NCI-H82 (cell line): ENCODE results near the gene PNMA8C.
"Not testable (repeated sequence)": the region's sequence is repeated elsewhere in the genome, so short reads cannot be mapped to it uniquely, and the experiment has no call there.

Experiments used
- DNase-seq: peaks from one replicate; lab custom pipeline; 2025; lab: John Stamatoyannopoulos, UW

Gene PNMA8C

DNA sequence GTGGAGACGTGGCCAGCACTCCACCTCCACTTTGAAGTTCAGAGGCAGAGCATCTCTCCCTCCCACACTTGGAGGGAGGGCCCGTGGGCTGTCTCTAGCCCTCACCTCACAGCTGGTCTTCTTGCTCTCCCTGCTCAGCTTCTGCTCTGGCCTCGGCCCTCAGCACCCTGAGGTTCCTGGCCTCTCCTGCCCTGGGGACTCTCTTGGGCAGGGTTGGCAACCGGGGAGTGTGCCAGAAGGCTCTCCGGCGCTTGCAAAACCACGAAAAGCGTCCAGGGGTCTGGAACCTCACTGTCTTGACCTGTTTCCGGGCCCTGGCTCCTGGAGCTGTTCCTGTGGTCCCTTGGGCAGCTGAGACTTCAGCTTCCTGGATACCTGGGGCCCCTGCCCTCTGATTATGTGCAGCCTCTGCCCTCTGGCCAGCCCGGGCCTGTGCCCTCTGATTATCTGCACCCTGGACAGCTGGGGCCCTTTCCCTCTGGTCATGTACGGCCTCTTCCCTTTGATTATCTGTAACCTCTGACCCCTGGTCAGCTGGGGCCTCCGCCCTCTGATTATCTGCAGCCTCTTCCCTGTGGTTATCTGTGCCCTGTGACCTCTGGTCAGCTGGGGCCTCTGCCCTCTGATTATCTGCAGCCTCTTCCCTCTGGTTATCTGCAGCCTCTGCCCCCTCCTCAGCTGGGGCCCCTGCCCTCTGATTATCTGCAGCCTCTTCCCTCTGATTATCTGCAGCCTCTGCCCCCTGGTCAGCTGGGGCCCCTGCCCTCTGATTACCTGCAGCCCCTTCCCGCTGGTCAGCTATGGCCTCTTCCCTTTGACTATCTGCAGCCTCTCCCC is 17.4 kb downstream of the PNMA8C start:
- no peak for DNase-seq

- no peak for DNase-seq
Measured at GRCh38 chr19:46410205-46411087, 18.3 kb downstream of the PNMA8C start.

DNA sequence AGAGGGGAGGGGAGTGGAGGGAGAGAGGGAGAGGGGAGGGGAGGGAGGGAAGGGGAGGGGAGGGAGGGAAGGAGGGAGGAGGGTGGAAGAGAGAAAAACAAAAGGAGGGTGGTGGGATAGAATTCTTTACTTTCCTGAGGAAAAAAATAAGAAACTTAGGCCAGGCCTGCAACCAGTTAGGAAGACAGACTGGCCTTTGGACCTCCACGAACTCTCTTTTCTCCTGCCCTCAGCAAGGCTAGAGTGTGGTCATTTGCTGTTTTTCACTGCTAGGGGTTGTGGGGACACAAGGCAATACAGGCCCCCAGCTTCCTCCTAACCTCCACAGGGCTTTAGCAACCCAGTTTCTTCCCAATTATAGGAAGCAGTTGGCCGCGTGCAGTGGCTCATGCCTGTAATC is 19.5 kb downstream of the PNMA8C start:
- DNase-seq, result no peak

- peak; percentile 40 for DNase-seq
Measured at GRCh38 chr19:46408664-46409039, 20.1 kb downstream of the PNMA8C start.

DNA sequence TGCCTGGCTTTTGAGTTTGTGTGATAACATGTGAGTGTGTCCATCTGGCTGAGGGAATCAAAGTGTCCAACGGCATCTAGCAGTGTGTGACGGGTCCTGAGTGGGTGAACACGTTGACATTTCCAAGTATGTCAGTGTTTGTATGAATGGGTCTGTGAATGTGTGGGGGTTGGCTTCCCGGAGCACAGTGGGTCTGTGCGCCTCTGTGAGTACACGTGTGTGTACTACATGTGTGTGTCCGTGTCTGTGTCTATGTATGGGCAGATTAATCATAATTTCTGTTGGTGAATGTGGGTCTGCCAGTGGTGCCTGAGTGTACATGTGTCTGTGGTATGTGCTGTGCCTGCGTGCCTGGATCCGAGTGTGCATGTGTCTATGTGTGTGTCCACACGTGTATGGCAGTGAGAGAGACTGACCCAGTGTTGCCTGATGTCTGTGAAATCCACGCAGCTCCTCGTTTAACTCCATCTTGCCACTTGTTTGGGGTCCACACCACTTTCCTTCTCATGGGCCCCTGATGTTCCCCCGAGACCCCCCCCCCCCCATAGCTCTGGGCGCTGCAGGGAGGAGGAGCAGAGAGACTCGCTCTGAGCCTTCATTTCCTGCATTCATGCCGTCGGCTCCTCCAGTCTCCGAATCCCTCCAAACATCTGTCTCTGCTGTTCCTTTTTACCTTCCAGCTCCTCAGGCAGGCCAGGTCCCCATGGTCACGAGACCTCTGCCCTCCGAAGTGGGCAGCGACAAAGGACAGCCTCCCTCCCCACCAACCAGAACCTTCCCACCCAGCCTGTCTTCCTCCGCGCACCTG is 20.7 kb downstream of the PNMA8C start:
- DNase-seq, result peak; percentile 25

DNA sequence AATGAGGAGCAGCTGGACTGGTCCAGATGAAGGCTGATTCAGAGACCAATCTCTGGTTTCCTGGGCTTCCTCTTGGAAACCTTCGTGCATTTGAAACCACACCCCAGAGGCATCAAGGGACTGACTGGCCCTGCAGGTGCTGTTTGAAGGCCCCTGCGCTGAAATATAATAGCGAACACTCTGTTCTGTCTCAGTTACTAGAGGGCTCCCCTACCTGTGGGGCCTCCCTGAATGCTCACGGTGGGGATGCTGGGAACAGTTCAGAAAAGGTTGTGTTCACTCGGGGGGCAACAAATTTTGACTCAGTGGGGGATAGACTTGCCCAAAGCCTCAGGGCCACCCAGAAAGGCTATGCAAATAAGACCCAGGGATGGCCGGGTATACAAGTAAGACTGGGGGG is 21.8 kb downstream of the PNMA8C start:
- no peak for DNase-seq

DNA sequence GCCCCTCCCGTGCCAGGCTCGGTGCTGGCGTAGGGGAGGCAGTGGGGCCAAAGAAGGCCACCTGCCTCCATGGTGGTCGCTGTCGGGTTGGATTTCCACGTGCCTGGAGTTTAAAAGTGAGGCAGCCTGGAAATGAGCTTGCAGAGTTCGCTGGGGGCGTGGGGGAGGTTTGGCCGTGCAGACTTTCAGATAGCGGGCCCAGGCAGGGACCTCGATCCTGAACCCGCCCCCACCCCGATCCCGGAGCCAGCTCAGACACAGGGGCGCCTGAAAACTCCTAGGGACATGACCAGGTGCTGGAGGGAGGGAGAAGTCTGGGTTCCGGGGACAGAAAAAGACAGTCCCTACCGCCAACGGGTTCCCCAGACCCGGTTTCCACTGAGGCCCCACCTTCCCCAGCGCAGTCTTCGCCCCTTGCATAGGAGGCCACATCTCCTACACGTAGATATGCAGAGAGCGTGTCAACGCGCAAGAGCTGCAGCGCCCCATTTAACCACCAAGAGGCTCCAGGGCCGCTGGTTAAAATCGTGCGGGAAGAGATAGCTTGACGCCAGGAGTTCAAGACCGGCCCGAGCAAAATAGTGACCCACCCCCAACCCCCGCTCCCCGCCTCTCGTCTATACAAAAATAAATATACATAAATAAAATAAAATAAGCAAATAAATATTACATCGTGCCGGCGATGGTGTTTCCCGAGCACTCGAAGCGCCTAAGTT is 23.8 kb downstream of the PNMA8C start:
- peak; percentile 36 for DNase-seq

DNA sequence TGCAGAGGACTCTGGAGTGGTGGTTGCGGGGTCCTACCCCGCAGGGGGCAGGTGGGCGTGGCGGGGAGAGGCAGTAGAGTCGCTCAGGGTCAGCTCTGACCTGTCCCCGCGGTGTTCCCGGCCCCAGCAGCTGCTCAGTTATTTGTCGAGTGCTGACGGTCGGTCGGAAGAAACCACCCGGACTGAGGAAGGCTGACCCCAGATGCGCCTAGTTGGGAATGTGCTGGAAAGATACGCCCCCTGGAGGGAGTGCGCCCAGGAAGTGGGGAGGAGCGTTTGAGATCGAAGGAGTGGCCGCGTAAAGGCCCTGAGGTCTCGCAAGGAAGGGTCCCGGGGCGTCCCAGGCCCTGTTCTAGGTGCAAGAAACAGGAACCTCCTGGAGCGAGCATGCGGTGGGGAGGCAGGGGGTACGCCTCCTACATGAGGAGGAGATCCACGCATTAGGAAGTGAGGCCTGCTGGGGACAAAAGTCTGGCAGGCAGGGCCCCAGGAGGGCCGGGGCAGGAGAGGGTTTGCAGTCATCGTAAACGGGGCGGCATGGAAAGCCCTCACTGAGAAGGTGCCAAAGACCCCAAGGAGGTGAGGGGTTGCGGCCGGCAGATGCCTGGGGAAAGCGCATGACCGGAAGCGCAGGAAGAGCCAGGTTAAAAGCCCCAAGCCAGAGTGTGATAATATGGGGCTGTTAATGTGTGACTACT is 24.5 kb downstream of the PNMA8C start:
- DNase-seq, result peak; percentile 81

DNA sequence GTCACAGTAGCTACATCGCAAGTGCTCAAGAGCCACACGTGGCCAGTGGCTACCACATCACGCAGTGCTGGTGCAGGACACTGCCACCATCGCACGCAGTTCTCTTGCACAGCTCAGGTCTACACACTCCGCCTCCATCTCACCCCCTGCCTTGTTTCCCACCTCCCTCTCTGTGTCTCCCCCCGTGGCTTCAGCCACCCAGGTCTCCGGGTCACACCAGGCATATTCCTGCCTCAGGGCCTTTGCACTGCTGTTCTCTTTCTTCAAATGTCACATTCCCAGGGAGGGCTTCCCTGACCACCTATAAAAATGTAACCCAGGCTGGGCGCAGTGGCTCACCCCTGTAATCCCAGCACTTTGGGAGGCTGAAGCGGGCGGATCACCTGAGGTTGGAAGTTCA is 26.0 kb downstream of the PNMA8C start:
- DNase-seq, result no peak

DNA sequence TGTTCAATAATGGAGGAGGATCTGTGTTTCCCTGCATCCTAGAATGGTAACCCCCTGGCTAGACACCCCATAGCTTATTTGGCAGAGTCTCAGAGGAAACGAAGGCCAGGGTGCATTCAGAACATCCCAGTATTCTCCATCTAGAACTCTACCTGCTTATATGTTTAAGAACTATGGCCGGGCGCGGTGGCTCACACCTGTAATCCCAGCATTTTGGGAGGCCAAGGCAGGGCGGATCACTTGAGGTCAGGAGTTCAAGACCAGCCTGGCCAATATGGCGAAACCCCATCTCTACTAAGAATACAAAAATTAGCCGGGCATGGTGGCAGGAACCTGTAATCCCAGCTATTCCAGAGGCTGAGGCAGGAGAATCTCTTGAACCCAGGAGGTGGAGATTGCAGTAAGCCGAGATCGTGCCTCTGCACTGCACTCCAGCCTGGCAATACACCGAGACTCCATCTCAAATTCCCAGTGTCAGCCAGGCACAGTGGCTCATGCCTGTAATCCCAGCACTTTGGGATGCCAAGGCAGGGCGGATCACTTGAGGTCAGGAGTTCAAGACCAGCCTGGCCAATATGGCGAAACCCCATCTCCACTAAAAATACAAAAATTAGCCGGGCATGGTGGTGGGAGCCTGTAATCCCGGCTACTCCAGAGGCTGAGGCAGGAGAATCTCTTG is 30.8 kb downstream of the PNMA8C start:
- DNase-seq, result not testable (repeated sequence)

GRCh38 chr19:46394402-46394797 is 34.3 kb downstream of the PNMA8C start:
- no peak for DNase-seq

DNA sequence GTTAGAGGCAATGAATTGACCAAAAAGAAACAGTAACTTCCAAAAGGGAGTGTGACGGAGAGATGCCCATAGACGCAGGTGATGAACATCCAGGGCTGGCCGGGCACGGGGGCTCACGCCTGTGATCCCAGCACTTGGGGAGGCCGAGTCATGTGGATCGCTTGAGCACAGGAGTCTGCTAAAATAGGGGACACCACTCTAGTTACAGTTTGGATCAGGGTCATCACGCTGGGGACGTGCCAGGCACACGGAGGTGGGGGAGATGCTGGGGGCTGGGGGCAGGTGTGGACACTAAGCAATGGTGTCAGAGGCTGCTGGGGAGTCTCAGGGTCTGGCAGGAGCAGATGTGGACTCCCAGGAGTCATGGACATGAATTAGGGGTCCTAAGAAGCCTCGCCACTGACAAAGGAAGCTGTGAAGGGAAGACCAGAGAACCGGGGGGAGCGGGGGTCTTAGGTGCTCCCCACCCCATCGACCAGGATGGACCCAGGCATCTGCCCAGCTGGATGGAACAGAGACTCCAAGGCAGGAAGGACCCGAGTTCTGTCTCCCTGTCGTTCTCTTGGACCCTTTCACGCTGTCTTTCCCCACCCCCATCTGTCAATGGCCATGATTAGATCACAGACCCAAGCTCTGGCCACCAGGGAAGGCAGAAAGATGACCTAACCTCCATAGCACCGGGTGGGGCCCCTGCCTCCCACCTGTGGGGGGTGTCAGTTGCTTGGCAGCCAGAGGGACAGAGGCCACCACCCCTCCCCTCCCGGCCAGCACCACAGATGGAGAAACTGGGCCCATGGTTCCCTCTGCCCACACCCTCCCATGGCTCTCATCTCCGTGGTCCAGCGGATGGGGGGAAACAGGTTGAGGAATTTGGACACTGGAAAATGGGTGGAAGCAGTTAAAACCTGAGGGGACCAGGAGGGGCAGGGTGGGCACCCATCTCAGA is 35.0 kb downstream of the PNMA8C start:
- DNase-seq, result no peak

DNA sequence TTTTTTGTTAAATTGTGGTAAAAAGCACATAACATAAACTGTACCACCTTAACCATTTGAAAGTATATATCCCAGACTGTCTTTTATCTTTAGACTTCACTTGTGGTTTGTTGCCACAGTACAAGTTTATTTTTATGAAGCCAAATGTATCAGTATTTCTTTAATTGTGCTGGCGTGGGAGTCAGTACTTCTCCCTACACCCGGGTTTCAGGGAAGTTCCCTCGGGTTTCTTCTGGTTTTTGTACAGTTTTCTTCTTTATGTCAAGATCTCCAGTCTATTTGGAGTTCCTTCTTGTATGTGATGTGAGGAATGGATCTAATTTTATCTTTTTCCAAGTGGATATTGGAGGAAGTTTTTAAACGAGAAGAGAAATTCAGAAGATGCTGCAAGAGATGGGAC is 35.9 kb downstream of the PNMA8C start:
- no peak for DNase-seq

- DNase-seq, result no peak
Measured at GRCh38 chr19:46392252-46392801, 36.4 kb downstream of the PNMA8C start.

DNA sequence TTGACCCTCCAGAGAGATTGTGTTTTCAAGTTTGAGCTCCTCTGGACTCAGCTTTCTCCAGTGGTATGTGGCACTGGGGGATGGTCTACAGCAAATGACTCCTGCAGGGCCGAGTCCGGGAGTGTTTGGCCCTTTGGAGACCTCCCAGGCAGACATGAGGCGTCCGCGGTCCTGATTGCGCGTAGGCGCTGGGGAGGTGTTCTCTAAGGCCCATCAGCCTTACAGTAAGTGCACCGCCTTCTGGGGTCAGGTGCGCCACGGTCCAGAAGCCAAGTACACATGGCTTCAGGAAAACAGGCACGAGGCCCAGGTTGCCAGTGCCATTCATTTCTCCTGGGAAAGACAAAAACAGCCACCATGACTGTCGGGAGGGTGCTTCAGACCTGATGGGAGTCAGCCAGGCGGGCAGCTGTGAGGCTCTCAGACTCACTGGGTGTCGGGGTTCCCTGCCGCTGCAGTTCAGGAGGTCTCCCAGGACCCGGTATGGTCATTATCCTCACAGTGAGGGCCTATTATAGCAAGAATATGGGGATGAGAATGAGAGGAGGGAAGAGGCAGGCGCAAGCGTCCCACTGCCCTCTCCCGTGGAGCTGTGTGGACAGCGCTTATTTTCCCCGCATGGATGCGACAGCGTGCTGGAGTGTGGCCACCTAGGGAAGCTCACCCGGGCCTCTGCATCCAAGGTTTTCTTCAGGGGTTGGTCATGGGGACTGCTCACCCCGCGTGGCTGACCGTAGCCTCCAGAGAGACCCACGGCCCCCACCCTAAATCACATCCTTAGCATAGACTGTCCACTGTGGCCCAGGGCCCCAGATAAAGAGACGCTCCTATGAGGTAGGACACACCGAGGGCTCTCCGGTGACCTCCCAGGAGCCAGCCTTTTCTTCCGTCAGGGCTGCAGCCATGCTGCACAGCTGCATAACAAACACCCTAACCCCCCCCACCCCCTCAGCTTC is 37.2 kb downstream of the PNMA8C start:
- DNase-seq, result no peak

DNA sequence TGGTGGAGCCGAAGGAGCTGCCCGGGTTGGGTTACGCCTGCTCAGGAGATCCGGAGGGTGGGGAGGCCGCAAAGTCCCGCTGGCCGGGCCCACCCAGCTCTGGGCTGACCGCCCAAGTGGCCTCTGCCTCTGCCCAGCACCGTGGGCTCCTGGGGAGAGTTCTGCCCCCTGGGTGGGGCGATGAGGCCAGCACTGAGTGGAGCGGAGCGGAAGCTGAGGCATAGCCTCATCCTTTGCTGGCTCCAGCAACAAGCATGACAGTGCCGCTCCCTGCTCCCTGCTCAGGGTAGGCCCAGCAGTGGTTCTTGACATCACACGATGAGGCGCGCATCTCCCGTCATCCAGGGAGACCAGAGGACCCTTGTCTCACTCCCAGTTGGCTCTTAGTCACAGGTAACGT is 37.9 kb downstream of the PNMA8C start:
- no peak for DNase-seq

- DNase-seq, result no peak
Measured at GRCh38 chr19:46390121-46390858, 38.4 kb downstream of the PNMA8C start.
